Sigmoid colon (tissue), 7 donors: ENCODE data around the gene HSBP1L1. TPM values are rescaled to one million over a fixed set of nuclear protein-coding genes. Genes with fewer than 3 reads are reported as not detected.
A peak's percentile ranks its signal among the peaks of the same experiment; 100 is the strongest.

Experiments
- DNase-seq: peaks from one replicate; pipeline ENCODE4 v3.0.0-alpha.2; 2019
- H3K27ac ChIP-seq, 4 donors: fragments of 200-600 bp; sonication (generic); one replicate each; pipeline ENCODE4 v1.5.1; 2016 to 2019; ENCODE audit warnings: mild to moderate bottlenecking in 1 of 4
- H3K27me3 ChIP-seq, 3 donors: fragments of 200-600 bp; sonication (generic); one replicate each; pipeline ENCODE4 v1.5.1; 2019; ENCODE audit warnings: mild to moderate bottlenecking in 1 of 3
- H3K36me3 ChIP-seq, 4 donors: fragments of 200-600 bp; sonication (generic); one replicate each; pipeline ENCODE4 v1.5.1; 2016 to 2019
- H3K4me1 ChIP-seq, 4 donors: fragments of 200-600 bp; sonication (generic); one replicate each; pipeline ENCODE4 v1.5.1; 2017 to 2019
- H3K4me3 ChIP-seq, 4 donors: fragments of 200-600 bp; sonication (generic); one replicate each; pipeline ENCODE4 v1.5.1; 2017 to 2019; ENCODE audit warnings: mild to moderate bottlenecking in 2 of 4, moderate library complexity in 1 of 4
- H3K9me3 ChIP-seq, 4 donors: fragments of 200-600 bp in 3 of 4; sonication (generic) in 3 of 4; one replicate each; pipeline versions ENCODE4 v1.5.1 to v1.6.1; 2013 to 2019
- EP300 ChIP-seq, 4 donors: sonication (generic); formaldehyde crosslinking; IDR thresholded peaks; one replicate each; pipeline ENCODE4 v1.6.1; 2017; ENCODE audit warnings: antibody characterized with exemption in 4 of 4
- POLR2A ChIP-seq, 2 donors: fragments of 450-650 bp; IDR thresholded peaks; one replicate each; pipeline ENCODE4 v1.6.1; 2016; ENCODE audit warnings: antibody characterized with exemption in 2 of 2, mild to moderate bottlenecking in 2 of 2, moderate library complexity in 2 of 2
- POLR2AphosphoS5 ChIP-seq, 4 donors: sonication (generic); formaldehyde crosslinking; IDR thresholded peaks; one replicate each; pipeline ENCODE4 v1.6.1; 2017; ENCODE audit warnings: antibody characterized with exemption in 4 of 4
- WGBS, 2 donors: extraction: QIAGEN DNeasy Blood & Tissue Kit; methylation state at CpG; one replicate each; pipeline ENCODE4 v1.1.7; 2013; 5-methylcytosine and 5-hydroxymethylcytosine counted together
- intact Hi-C: fragments of 100-400 bp; cut with DNase I; formaldehyde crosslinking; loops from one replicate; pipeline ENCODE4 v1.15.1; 2023
- polyA plus RNA-seq, 3 donors: library from polyadenylated mRNA; stranded (reverse); fragments of 200-250 nt; gene quantifications; one replicate each; pipeline ENCODE4 v1.2.3, GENCODE V29; 2013
- total RNA-seq, 4 donors: library from RNA; depleted of rRNA; stranded (reverse); fragments of >200 nt; gene quantifications; one replicate each; pipeline ENCODE4 v1.1.0, GENCODE V29; 2016
- TF ChIP-seq, protein P1 (sequence below), 4 experiments: fragments of 450-650 bp in 3 of 4; fragments of 200-600 bp in 1 of 4; IDR thresholded peaks; one replicate each; pipeline ENCODE4 v1.5.1; 2016 to 2019; ENCODE audit warnings: antibody characterized with exemption in 4 of 4, mild to moderate bottlenecking in 3 of 4, moderate library complexity in 2 of 4
- donor health status: healthy with polysubstance abuse.
- donor health status: Bipolar disorder and iron deficiency.
- donor health status: healthy.

HSBP1L1 gene
- total and polyA plus RNA-seq, 7 donors, result 15.8 to 86.5 (median 21.0) TPM

DNA sequence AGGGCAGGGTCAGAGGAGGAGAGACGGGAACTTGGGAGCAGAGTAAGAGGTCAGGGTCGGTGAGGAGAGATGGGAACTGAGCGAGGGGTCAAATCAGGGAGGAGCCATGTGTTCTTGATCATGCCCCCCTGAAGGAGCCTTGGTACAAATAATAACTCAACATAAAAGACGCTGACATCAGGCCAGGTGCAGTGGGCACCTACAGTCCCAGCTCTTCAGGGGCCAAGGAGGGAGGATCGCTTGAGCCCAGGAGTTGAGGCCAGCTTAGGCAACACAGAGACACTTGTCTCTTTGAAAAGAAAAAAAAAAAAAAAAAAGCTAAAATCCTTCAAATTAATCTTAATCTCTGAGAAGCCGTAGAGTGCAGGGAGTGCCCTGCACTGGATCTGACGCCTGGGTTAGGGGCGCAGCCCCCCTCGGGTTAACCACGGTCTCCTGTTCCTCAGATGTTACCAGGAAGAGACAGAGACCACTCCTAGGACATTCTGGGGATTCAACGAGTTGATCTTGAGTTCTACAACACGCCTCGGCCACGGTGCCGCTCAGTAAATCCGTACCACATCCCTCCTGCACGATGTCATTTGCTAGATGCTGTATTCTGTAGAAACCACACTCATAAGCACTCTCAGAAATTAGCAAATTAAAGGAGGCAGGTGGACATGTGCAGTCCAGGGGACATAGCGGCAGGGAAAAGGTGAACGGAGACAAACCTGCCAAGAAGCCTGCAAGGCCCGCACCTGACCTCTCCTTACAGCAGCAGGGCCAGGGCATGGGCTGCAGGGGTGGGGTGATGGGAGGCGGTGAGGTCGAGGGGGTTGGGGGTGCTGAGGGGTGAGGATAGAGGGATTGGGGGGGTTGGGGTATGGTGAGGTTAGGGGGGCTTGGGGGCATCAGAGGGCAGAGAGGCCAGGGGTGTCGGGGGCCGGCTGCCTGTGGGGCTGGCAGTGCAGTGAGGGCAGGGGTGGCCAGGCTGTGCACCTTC, 42.2 kb upstream of the HSBP1L1 start:
- 97% methylated on average over 24 of the region's 24 CpGs for WGBS, 2 donors
- H3K4me3 ChIP-seq, result no peak overlapping the region
- peaks cover 7 to 14% (median 8%) of the 10 kb centered on the region in 4 donors for H3K36me3 ChIP-seq
- intact Hi-C loops, result no loop called here
- H3K4me1 ChIP-seq, result peaks cover 0 to 14% (median 0%) of the 10 kb centered on the region in 4 donors
- H3K27ac ChIP-seq, result no peak overlapping the region
- TF ChIP-seq, protein P1, sequence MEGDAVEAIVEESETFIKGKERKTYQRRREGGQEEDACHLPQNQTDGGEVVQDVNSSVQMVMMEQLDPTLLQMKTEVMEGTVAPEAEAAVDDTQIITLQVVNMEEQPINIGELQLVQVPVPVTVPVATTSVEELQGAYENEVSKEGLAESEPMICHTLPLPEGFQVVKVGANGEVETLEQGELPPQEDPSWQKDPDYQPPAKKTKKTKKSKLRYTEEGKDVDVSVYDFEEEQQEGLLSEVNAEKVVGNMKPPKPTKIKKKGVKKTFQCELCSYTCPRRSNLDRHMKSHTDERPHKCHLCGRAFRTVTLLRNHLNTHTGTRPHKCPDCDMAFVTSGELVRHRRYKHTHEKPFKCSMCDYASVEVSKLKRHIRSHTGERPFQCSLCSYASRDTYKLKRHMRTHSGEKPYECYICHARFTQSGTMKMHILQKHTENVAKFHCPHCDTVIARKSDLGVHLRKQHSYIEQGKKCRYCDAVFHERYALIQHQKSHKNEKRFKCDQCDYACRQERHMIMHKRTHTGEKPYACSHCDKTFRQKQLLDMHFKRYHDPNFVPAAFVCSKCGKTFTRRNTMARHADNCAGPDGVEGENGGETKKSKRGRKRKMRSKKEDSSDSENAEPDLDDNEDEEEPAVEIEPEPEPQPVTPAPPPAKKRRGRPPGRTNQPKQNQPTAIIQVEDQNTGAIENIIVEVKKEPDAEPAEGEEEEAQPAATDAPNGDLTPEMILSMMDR (IDR thresholded peaks at IDR 0.05), result no peak
- TF ChIP-seq POLR2A (IDR thresholded peaks at IDR 0.05) (no peak), EP300 (IDR thresholded peaks at IDR 0.05) (no peak), POLR2AphosphoS5 (IDR thresholded peaks at IDR 0.05) (no peak)
- H3K27me3 ChIP-seq, result no peaks in the 10 kb centered on the region
- DNase-seq, result peak; percentile 22
- no peaks in the 10 kb centered on the region for H3K9me3 ChIP-seq

- Histone ChIP-seq H3K27ac (no peak overlapping the region), H3K4me1 (peaks cover 0 to 14% (median 0%) of the 10 kb centered on the region in 4 donors), H3K9me3 (no peaks in the 10 kb centered on the region), H3K36me3 (peaks cover 7 to 12% (median 8%) of the 10 kb centered on the region in 4 donors), H3K27me3 (no peaks in the 10 kb centered on the region), H3K4me3 (no peak overlapping the region)
- TF ChIP-seq POLR2AphosphoS5 (IDR thresholded peaks at IDR 0.05) (no peak), EP300 (IDR thresholded peaks at IDR 0.05) (no peak), POLR2A (IDR thresholded peaks at IDR 0.05) (no peak)
- TF ChIP-seq, protein P1 (IDR thresholded peaks at IDR 0.05), result no peak
- 90 to 93% methylated on average over 17 of the region's 17 CpGs for WGBS, 2 donors
- DNase-seq, result peak; percentile 59
- intact Hi-C loops, result no loop called here
Observed at GRCh38 chr18:79922971-79923411, 41.5 kb upstream of the HSBP1L1 start.

- DNase-seq, result peak; percentile 47
Observed at GRCh38 chr18:79923896-79924585, 40.4 kb upstream of the HSBP1L1 start.

More at GRCh38 chr18:79923896-79924585, 40.4 kb upstream of the HSBP1L1 start:
- Histone ChIP-seq H3K4me3 (no peak overlapping the region), H3K36me3 (peaks cover 0 to 12% (median 7%) of the 10 kb centered on the region in 4 donors), H3K27me3 (no peaks in the 10 kb centered on the region), H3K9me3 (peaks cover 0 to 1% (median under 1%) of the 10 kb centered on the region in 4 donors), H3K27ac (no peak overlapping the region), H3K4me1 (peaks cover 0 to 14% (median 0%) of the 10 kb centered on the region in 4 donors)
- TF ChIP-seq EP300 (IDR thresholded peaks at IDR 0.05) (no peak), POLR2A (IDR thresholded peaks at IDR 0.05) (no peak), POLR2AphosphoS5 (IDR thresholded peaks at IDR 0.05) (no peak)
- TF ChIP-seq, protein P1 (IDR thresholded peaks at IDR 0.05), result no peak
- intact Hi-C loops, result no loop called here
- WGBS, 2 donors, result 97% methylated on average over 26 of the region's 26 CpGs
